Activated T-cell treated with anti-CD3 and anti-CD28 coated beads for 48 hours (primary cell): Measurements from ENCODE around the gene NR5A1.

Experiments
- DNase-seq: peaks from one replicate; pipeline ENCODE4 v3.0.0-alpha.2; 2020; ENCODE audit warnings: low read depth

NR5A1 gene

GRCh38 chr9:124514125-124514524 lies 6.9 kb upstream of the NR5A1 start:
- DNase-seq = no peak

- DNase-seq = no peak
Observed at GRCh38 chr9:124513376-124513994, 6.3 kb upstream of the NR5A1 start.

GRCh38 chr9:124512806-124513204 lies 5.6 kb upstream of the NR5A1 start:
- DNase-seq = no peak

GRCh38 chr9:124511891-124512805 lies 4.9 kb upstream of the NR5A1 start:
- DNase-seq = no peak

GRCh38 chr9:124511426-124511840 lies 4.2 kb upstream of the NR5A1 start:
- no peak for DNase-seq

GRCh38 chr9:124510650-124511425 lies 3.6 kb upstream of the NR5A1 start:
- DNase-seq = no peak

- no peak for DNase-seq
Observed at GRCh38 chr9:124507880-124508423, 753 bp upstream of the NR5A1 start.

- no peak for DNase-seq
Observed at GRCh38 chr9:124506433-124506832, 766 bp downstream of the NR5A1 start.

- DNase-seq = no peak
Observed at GRCh38 chr9:124505901-124506346, 1.3 kb downstream of the NR5A1 start.

- no peak for DNase-seq
Observed at GRCh38 chr9:124505006-124505900, 1.9 kb downstream of the NR5A1 start.

GRCh38 chr9:124504530-124505005 lies 2.6 kb downstream of the NR5A1 start:
- DNase-seq = no peak

- DNase-seq = no peak
Observed at GRCh38 chr9:124503713-124504529, 3.3 kb downstream of the NR5A1 start.

- no peak for DNase-seq
Observed at GRCh38 chr9:124502711-124503702, 4.2 kb downstream of the NR5A1 start.

- no peak for DNase-seq
Observed at GRCh38 chr9:124501771-124502320, 5.4 kb downstream of the NR5A1 start.

GRCh38 chr9:124500796-124501611 lies 6.2 kb downstream of the NR5A1 start:
- DNase-seq = no peak

- DNase-seq = no peak
Observed at GRCh38 chr9:124500028-124500795, 7.0 kb downstream of the NR5A1 start.

GRCh38 chr9:124499216-124499615 lies 8.0 kb downstream of the NR5A1 start:
- DNase-seq = no peak
